Nephron progenitor cell (in vitro differentiated cells): ENCODE measurements around the gene ATL2.

Source experiments
- DNase-seq: peaks from one replicate; pipeline ENCODE4 v3.0.0; 2021
- H3K27ac Mint-ChIP-seq: 2 replicates; pipeline ENCODE4 v1.8.0; 2021; ENCODE audit warnings: mild to moderate bottlenecking, moderate library complexity, mixed read lengths
- H3K27me3 Mint-ChIP-seq: 2 replicates; pipeline ENCODE4 v1.8.0; 2021; ENCODE audit warnings: mild to moderate bottlenecking, low read depth, mixed read lengths; ENCODE audit not compliant: poor library complexity
- H3K36me3 Mint-ChIP-seq: 2 replicates; pipeline ENCODE4 v1.8.0; 2021; ENCODE audit warnings: low read depth, mixed read lengths
- H3K4me1 Mint-ChIP-seq: 2 replicates; pipeline ENCODE4 v1.8.0; 2021; ENCODE audit warnings: mixed read lengths
- H3K4me3 Mint-ChIP-seq: 2 replicates; pipeline ENCODE4 v1.8.0; 2021; ENCODE audit warnings: mild to moderate bottlenecking, moderate library complexity, mixed read lengths
- H3K9me3 Mint-ChIP-seq: 2 replicates; pipeline ENCODE4 v1.8.0; 2021; ENCODE audit warnings: mild to moderate bottlenecking, moderate library complexity, mixed read lengths
- TF ChIP-seq, protein P1 (sequence below): fragments of 200-600 bp; sonication (generic); IDR thresholded peaks from 2 replicates; pipeline ENCODE4 v1.5.0; 2021; ENCODE audit warnings: antibody characterized with exemption

Gene ATL2

DNA sequence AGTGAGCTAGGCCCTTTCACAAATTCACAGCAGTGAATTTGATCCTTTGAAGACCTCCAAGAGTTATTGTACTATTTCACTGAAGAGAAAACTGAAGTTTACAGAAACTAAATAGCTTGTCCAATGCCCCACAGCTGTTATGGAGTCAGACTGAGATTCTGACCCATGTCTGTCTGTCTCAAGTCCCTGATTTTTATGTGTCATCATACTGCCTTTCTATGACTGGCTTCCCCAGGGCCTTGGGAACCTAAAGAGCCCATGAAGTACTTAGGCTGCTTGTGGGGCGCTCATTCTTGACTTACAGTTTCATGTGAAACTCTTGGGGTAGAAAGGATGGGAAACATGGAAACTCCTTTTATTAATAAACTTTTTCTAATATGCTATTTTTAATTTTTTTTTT lies 107.7 kb downstream of the ATL2 start:
- Mint-ChIP-seq H3K27ac (no peak overlapping the region), H3K27me3 (peaks cover under 1% of the 10 kb centered on the region), H3K36me3 (peaks cover 4% of the 10 kb centered on the region), H3K9me3 (peaks cover 17% of the 10 kb centered on the region), H3K4me1 (peaks cover 32% of the 10 kb centered on the region), H3K4me3 (no peak overlapping the region)
- TF ChIP-seq, protein P1, sequence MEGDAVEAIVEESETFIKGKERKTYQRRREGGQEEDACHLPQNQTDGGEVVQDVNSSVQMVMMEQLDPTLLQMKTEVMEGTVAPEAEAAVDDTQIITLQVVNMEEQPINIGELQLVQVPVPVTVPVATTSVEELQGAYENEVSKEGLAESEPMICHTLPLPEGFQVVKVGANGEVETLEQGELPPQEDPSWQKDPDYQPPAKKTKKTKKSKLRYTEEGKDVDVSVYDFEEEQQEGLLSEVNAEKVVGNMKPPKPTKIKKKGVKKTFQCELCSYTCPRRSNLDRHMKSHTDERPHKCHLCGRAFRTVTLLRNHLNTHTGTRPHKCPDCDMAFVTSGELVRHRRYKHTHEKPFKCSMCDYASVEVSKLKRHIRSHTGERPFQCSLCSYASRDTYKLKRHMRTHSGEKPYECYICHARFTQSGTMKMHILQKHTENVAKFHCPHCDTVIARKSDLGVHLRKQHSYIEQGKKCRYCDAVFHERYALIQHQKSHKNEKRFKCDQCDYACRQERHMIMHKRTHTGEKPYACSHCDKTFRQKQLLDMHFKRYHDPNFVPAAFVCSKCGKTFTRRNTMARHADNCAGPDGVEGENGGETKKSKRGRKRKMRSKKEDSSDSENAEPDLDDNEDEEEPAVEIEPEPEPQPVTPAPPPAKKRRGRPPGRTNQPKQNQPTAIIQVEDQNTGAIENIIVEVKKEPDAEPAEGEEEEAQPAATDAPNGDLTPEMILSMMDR = no peak
- DNase-seq = no peak

DNA sequence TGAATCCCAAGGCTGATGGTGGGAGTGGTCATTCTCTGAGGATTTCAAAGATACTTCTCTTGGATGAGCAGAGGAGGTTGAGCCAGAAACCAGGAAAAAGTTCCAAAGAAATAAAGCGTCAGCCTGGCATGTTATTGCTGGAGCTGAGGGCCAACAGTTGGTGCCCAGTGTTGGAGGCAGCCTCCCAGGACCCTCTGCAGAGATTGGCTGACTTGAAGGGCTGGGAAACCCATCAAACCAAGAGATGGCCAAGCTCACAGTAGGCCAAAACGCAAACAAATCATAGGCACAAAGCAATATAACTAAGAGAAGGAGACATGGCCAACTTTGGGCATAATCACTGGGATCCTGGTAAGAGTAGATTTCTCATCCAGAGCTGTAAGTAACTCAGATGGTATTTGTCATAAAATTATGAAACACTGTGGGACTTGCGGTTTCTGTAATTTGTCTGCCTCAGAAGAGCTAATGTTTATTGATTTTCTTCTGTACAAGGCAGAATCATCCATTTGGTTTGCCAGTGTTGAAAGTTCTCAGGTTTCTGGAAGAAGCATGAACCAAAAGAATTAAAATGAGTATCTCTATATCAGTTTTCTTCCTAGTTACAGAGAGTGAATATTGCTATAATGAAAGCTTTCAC lies 108.3 kb downstream of the ATL2 start:
- peaks cover 36% of the 10 kb centered on the region for H3K4me1 Mint-ChIP-seq
- DNase-seq = no peak
- TF ChIP-seq, protein P1 = no peak
- H3K4me3 Mint-ChIP-seq = no peak overlapping the region
- peaks cover 4% of the 10 kb centered on the region for H3K27me3 Mint-ChIP-seq
- H3K36me3 Mint-ChIP-seq = peaks cover 4% of the 10 kb centered on the region
- peaks cover 18% of the 10 kb centered on the region for H3K9me3 Mint-ChIP-seq
- peak overlapping the region; percentile 68 for H3K27ac Mint-ChIP-seq

DNA sequence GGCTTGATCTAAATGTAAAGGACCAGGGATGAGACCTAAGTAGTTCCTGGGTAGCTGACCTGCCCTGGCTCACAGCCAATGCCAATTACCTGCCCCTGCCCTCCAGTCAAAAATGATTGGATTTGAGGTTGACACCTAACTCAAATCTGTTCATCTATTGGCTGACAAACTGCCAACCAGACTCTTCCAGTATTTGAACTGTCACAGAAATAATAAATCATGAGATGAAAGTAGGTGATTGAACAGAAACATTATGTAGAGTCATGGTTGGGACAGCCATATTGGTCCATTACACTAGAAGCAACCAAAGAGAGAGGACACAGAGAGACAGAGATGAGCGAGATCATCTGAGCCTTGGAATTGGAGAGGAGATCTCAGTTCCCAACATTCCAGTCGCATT lies 109.1 kb downstream of the ATL2 start:
- no peak for DNase-seq
- peaks cover 20% of the 10 kb centered on the region for H3K9me3 Mint-ChIP-seq
- H3K4me3 Mint-ChIP-seq = no peak overlapping the region
- TF ChIP-seq, protein P1 = no peak
- H3K27ac Mint-ChIP-seq = no peak overlapping the region
- H3K27me3 Mint-ChIP-seq = peaks cover 4% of the 10 kb centered on the region
- H3K4me1 Mint-ChIP-seq = peaks cover 40% of the 10 kb centered on the region
- H3K36me3 Mint-ChIP-seq = peaks cover 4% of the 10 kb centered on the region

DNA sequence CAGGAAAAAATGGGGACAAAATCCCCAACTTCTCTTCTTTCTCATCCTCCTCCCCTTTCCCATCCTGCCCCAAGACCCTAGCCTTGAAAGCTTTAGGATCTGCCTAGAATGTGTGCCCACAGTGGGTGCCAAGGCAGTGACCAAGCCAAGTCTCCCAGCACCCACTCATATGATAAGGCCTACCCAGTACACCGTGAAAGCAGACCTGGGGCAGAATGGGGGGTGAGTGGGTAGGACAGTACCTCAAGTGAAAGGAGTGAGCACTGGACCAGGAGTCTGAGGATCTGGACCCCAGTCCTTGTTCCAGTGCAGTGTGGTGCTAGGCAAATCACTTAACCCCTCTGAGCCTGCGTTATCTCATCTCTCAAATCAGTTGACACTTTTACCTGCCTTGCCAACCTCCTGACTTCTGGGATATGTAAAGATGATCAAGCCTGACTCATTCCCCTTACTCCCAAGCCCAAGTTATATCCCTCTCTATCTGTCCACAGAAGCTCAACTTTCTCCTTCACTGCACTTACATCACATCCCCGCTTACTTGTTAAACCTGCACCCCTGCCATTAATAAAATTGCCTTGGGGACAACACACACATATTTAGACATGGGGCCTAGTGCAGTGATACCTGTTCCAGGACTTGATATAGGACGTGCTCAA lies 109.7 kb downstream of the ATL2 start:
- H3K27me3 Mint-ChIP-seq = peaks cover 4% of the 10 kb centered on the region
- H3K4me1 Mint-ChIP-seq = peaks cover 44% of the 10 kb centered on the region
- H3K36me3 Mint-ChIP-seq = peaks cover 4% of the 10 kb centered on the region
- TF ChIP-seq, protein P1 = no peak
- H3K27ac Mint-ChIP-seq = no peak overlapping the region
- peaks cover 20% of the 10 kb centered on the region for H3K9me3 Mint-ChIP-seq
- no peak for DNase-seq
- H3K4me3 Mint-ChIP-seq = no peak overlapping the region

DNA sequence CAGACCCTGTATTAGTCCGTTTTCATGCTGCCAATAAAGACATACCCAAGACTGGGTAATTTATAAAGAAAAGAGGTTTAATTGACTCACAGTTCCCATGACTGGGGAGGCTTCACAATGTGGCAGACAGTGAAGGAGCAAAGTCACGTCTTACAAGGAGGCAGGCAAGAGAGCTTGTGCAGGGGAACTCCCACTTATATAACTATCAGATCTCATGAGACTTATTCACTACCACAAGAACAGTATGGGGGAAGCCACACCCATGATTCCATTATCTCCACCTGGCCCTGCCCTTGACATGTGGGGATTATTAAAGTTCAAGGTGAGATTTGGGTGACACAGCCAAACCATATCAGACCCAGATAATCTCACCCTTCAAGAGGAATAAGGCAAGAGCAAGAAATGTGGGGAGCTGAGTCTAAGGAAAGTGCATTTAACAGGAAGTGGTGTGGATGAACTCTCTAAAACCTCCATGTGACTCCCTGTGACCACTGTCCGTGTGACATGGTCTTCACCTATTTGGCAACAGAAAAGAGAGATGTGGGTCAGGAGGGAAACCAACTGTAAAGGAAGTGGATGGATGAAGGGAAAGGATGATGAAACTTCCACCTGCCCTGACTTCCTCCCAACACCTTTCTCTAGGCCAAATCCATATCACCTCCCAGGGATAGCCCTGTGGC lies 110.6 kb downstream of the ATL2 start:
- Mint-ChIP-seq H3K4me3 (no peak overlapping the region), H3K36me3 (peaks cover 4% of the 10 kb centered on the region), H3K27me3 (peaks cover 4% of the 10 kb centered on the region), H3K4me1 (peaks cover 53% of the 10 kb centered on the region), H3K27ac (peak overlapping the region; percentile 74), H3K9me3 (peaks cover 20% of the 10 kb centered on the region)
- TF ChIP-seq, protein P1 = no peak
- no peak for DNase-seq
